OCI-LY7 (cell line): ENCODE measurements around the gene TMEM150C.

Source experiments
- CTCF ChIP-seq: fragments of 200-600 bp; sonication (generic); conservative IDR thresholded peaks from 2 replicates; pipeline ENCODE4 v1.5.1; 2014; ENCODE audit warnings: mild to moderate bottlenecking, antibody characterized with exemption, low read length, moderate library complexity, mixed read lengths
- EZH2phosphoT487 ChIP-seq: fragments of 200-600 bp; sonication (generic); IDR thresholded peaks from 2 replicates; pipeline ENCODE4 v1.6.1; 2018; ENCODE audit warnings: low read depth, borderline replicate concordance, mild to moderate bottlenecking, mixed run types, antibody characterized with exemption, low read length, moderate library complexity, mixed read lengths

- TF ChIP-seq CTCF (no peak), EZH2phosphoT487 (no peak)
Observed at GRCh38 chr4:82457266-82457665, 104.5 kb downstream of the TMEM150C start.
